CD4-positive, alpha-beta T cell treated with Interleukin-17A for 4 hours (primary cell): ENCODE data around the gene SLC43A1.

Source experiments
- DNase-seq: peaks from one replicate; pipeline ENCODE4 v3.0.0-alpha.2; 2020; ENCODE audit warnings: mixed read lengths

The SLC43A1 gene

GRCh38 chr11:57527056-57527631 is 11.6 kb upstream of the SLC43A1 start:
- DNase-seq: peak; percentile 85

GRCh38 chr11:57523419-57523818 is 7.9 kb upstream of the SLC43A1 start:
- DNase-seq: no peak

- no peak for DNase-seq
Measured at GRCh38 chr11:57521116-57521515, 5.6 kb upstream of the SLC43A1 start.

GRCh38 chr11:57516061-57516443 is 550 bp upstream of the SLC43A1 start:
- no peak for DNase-seq

- peak; percentile 67 for DNase-seq
Measured at GRCh38 chr11:57514538-57515331, 767 bp downstream of the SLC43A1 start.

- DNase-seq: peak; percentile 54
Measured at GRCh38 chr11:57513911-57514537, 1.5 kb downstream of the SLC43A1 start.

- DNase-seq: no peak
Measured at GRCh38 chr11:57513452-57513795, 2.1 kb downstream of the SLC43A1 start.

- no peak for DNase-seq
Measured at GRCh38 chr11:57512646-57513451, 2.7 kb downstream of the SLC43A1 start.

GRCh38 chr11:57511741-57512430 is 3.6 kb downstream of the SLC43A1 start:
- peak; percentile 14 for DNase-seq

GRCh38 chr11:57508341-57509170 is 6.9 kb downstream of the SLC43A1 start:
- no peak for DNase-seq

GRCh38 chr11:57506522-57506921 is 9.0 kb downstream of the SLC43A1 start:
- DNase-seq: no peak

GRCh38 chr11:57504511-57504910 is 11.0 kb downstream of the SLC43A1 start:
- no peak for DNase-seq

- DNase-seq: no peak
Measured at GRCh38 chr11:57502870-57503269, 12.6 kb downstream of the SLC43A1 start.

GRCh38 chr11:57502376-57502775 is 13.1 kb downstream of the SLC43A1 start:
- DNase-seq: no peak

GRCh38 chr11:57501953-57502352 is 13.5 kb downstream of the SLC43A1 start:
- no peak for DNase-seq

GRCh38 chr11:57500926-57501325 is 14.6 kb downstream of the SLC43A1 start:
- no peak for DNase-seq

GRCh38 chr11:57500515-57500914 is 15.0 kb downstream of the SLC43A1 start:
- DNase-seq: no peak

- no peak for DNase-seq
Measured at GRCh38 chr11:57499983-57500461, 15.5 kb downstream of the SLC43A1 start.

GRCh38 chr11:57499413-57499982 is 16.0 kb downstream of the SLC43A1 start:
- DNase-seq: peak; percentile 37

GRCh38 chr11:57498540-57498939 is 17.0 kb downstream of the SLC43A1 start:
- no peak for DNase-seq
